H1 (cell line): ENCODE measurements around the gene ADGRL2. TPM values are rescaled to one million over a fixed set of nuclear protein-coding genes. Genes with fewer than 3 reads are reported as not detected.

Experiments used
- CTCF ChIA-PET: fragments of 300-600 bp; sonication (Branson Sonifier 250); formaldehyde crosslinking; loops from one replicate; lab custom pipeline; 2021; ENCODE audit not compliant: partially characterized antibody; lab: Charles Lee
- POLR2A ChIA-PET: fragments of 300-600 bp; sonication (Branson Sonifier 250); formaldehyde crosslinking; loops from one replicate; lab custom pipeline; 2021; ENCODE audit warnings: inconsistent platforms; ENCODE audit not compliant: partially characterized antibody; lab: Charles Lee
- DNase-seq, 2 experiments: peaks; one replicate each; pipeline versions ENCODE4 v3.0.0 to v3.0.0-alpha.2; 2010 to 2022; ENCODE audit warnings: low spot score in 2 of 2, low read depth in 1 of 2, mixed read lengths in 1 of 2
- FAIRE-seq: peaks from 2 replicates; lab custom pipeline; 2011; peaks lifted over from hg19 to GRCh38; lab: Jason Lieb, UNC
- H2AFZ ChIP-seq: 2 replicates; pipeline ENCODE4 v1.8.1; 2012; ENCODE audit warnings: low read length, inconsistent platforms
- H2AK5ac ChIP-seq: 2 replicates; pipeline ENCODE4 v1.6.1; 2013; ENCODE audit warnings: low read depth, low read length
- H2BK120ac ChIP-seq: replicated peaks from 2 replicates; pipeline ENCODE3; 2013; ENCODE audit warnings: low read depth, low read length, inconsistent platforms
- H2BK12ac ChIP-seq: 2 replicates; pipeline ENCODE4 v1.6.1; 2013; ENCODE audit warnings: low read depth, low read length
- H2BK15ac ChIP-seq: 2 replicates; pipeline ENCODE4 v1.6.1; 2013; ENCODE audit warnings: low read length
- H2BK20ac ChIP-seq: 2 replicates; pipeline ENCODE4 v1.6.1; 2013; ENCODE audit warnings: low read length
- H2BK5ac ChIP-seq: 2 replicates; pipeline ENCODE4 v1.6.1; 2013; ENCODE audit warnings: low read depth, low read length
- H3K14ac ChIP-seq: 2 replicates; pipeline ENCODE4 v1.6.1; 2013; ENCODE audit warnings: inconsistent platforms; ENCODE audit not compliant: insufficient read length
- H3K18ac ChIP-seq: 2 replicates; pipeline ENCODE4 v1.6.1; 2013; ENCODE audit warnings: low read length; ENCODE audit errors: extremely low read depth
- H3K23ac ChIP-seq: 2 replicates; pipeline ENCODE4 v1.6.1; 2013; ENCODE audit warnings: inconsistent platforms; ENCODE audit not compliant: insufficient read length
- H3K23me2 ChIP-seq: 2 replicates; pipeline ENCODE4 v1.6.1; 2013; ENCODE audit warnings: low read depth, low read length
- H3K27ac ChIP-seq: 2 replicates; pipeline ENCODE4 v1.6.1; 2011; ENCODE audit warnings: low read depth, low read length, inconsistent platforms
- H3K27me3 ChIP-seq, 4 experiments: replicated peaks in 1 of 4; 1 replicate in 1 of 4; 2 replicates in 3 of 4; pipeline versions ENCODE4 v1.6.1 to v1.8.1; 2011 to 2013; ENCODE audit warnings: low read length in 3 of 4, mild to moderate bottlenecking in 3 of 4, inconsistent platforms in 2 of 4, mixed read lengths in 2 of 4, moderate library complexity in 1 of 4; ENCODE audit not compliant: control insufficient read depth in 3 of 4, insufficient read depth in 3 of 4; ENCODE audit errors: extremely low read depth in 1 of 4
- H3K36me3 ChIP-seq, 4 experiments: 2 replicates each; pipeline versions ENCODE4 v1.6.1 to v1.8.1; 2011 to 2013; ENCODE audit warnings: mild to moderate bottlenecking in 4 of 4, low read length in 3 of 4, moderate library complexity in 2 of 4, control low read depth in 1 of 4, inconsistent platforms in 1 of 4; ENCODE audit not compliant: insufficient read depth in 4 of 4, control insufficient read depth in 2 of 4
- H3K4ac ChIP-seq: replicated peaks from 2 replicates; pipeline ENCODE3; 2013; ENCODE audit warnings: low read length, low read depth, mixed read lengths, inconsistent platforms; ENCODE audit not compliant: insufficient read length
- H3K4me1 ChIP-seq, 4 experiments: replicated peaks in 1 of 4; 1 replicate in 1 of 4; 2 replicates in 3 of 4; pipeline versions ENCODE4 v1.6.1 to v1.8.1; 2011 to 2013; ENCODE audit warnings: low read length in 3 of 4, inconsistent platforms in 2 of 4, mixed read lengths in 1 of 4; ENCODE audit not compliant: insufficient read depth in 4 of 4, control insufficient read depth in 3 of 4
- H3K4me2 ChIP-seq, 2 experiments: 2 replicates each; pipeline versions ENCODE4 v1.6.1 to v1.8.1; 2011 to 2013; ENCODE audit warnings: low read depth in 2 of 2, low read length in 2 of 2, control low read depth in 1 of 2, inconsistent platforms in 1 of 2, mild to moderate bottlenecking in 1 of 2; ENCODE audit not compliant: insufficient read depth in 1 of 2
- H3K4me3 ChIP-seq, 4 experiments: fragments of 200-600, 300-600 bp in 1 of 4; sonication (generic), shearing (Covaris generic), sonication (Bioruptor Twin) in 1 of 4; 2 replicates each; pipeline versions ENCODE4 v1.5.1 to v1.8.1; 2011 to 2016; ENCODE audit warnings: low read length in 4 of 4, low read depth in 3 of 4, control low read depth in 2 of 4, inconsistent platforms in 2 of 4, mild to moderate bottlenecking in 2 of 4, mixed read lengths in 1 of 4, moderate library complexity in 1 of 4; ENCODE audit not compliant: insufficient read depth in 2 of 4; ENCODE audit errors: extremely low read depth in 1 of 4
- H3K56ac ChIP-seq: replicated peaks from 2 replicates; pipeline ENCODE3; 2013; ENCODE audit warnings: low read depth, mild to moderate bottlenecking, mixed read lengths, low read length, inconsistent platforms; ENCODE audit not compliant: insufficient read length
- H3K79me1 ChIP-seq: 2 replicates; pipeline ENCODE4 v1.6.1; 2013; ENCODE audit warnings: low read depth, low read length, control low read depth
- H3K79me2 ChIP-seq, 2 experiments: 2 replicates each; pipeline versions ENCODE4 v1.6.1 to v1.8.1; 2012 to 2013; ENCODE audit warnings: low read length in 2 of 2, mild to moderate bottlenecking in 2 of 2, inconsistent platforms in 1 of 2; ENCODE audit not compliant: insufficient read depth in 2 of 2, control insufficient read depth in 1 of 2
- H3K9ac ChIP-seq, 4 experiments: replicated peaks in 1 of 4; 1 replicate in 1 of 4; 2 replicates in 3 of 4; pipeline versions ENCODE4 v1.6.1 to v1.8.1; 2011 to 2013; ENCODE audit warnings: low read depth in 3 of 4, low read length in 3 of 4, control low read depth in 2 of 4, mild to moderate bottlenecking in 2 of 4, moderate library complexity in 2 of 4, inconsistent platforms in 1 of 4; ENCODE audit errors: extremely low read depth in 1 of 4
- H3K9me3 ChIP-seq, 2 experiments: 2 replicates each; pipeline versions ENCODE4 v1.6.1 to v1.8.1; 2012 to 2013; ENCODE audit warnings: mild to moderate bottlenecking in 2 of 2, moderate library complexity in 2 of 2, control low read depth in 1 of 2, inconsistent platforms in 1 of 2, low read depth in 1 of 2, low read length in 1 of 2, mixed read lengths in 1 of 2; ENCODE audit not compliant: insufficient read depth in 2 of 2
- H4K20me1 ChIP-seq, 2 experiments: replicated peaks in 1 of 2; 2 replicates each; pipeline versions ENCODE3 to v1.8.1; 2011 to 2013; ENCODE audit warnings: inconsistent platforms in 2 of 2, low read length in 2 of 2, mild to moderate bottlenecking in 1 of 2; ENCODE audit not compliant: insufficient read depth in 2 of 2, control insufficient read depth in 1 of 2
- H4K5ac ChIP-seq: 2 replicates; pipeline ENCODE4 v1.6.1; 2013; ENCODE audit warnings: low read length, low read depth, mixed read lengths, inconsistent platforms; ENCODE audit not compliant: insufficient read length
- H4K8ac ChIP-seq: 2 replicates; pipeline ENCODE4 v1.8.0; 2013; ENCODE audit warnings: mild to moderate bottlenecking, moderate library complexity, low read length, inconsistent platforms; ENCODE audit not compliant: insufficient read depth; ENCODE audit errors: extremely low read depth
- H4K91ac ChIP-seq: replicated peaks from 2 replicates; pipeline ENCODE3; 2013; ENCODE audit warnings: low read length, mixed read lengths, inconsistent platforms; ENCODE audit not compliant: insufficient read length
- CBX8 ChIP-seq: fragments of 300-800, 300-1000 bp; sonication (generic); IDR thresholded peaks from 2 replicates; pipeline ENCODE4 v1.7.1; 2016; ENCODE audit warnings: low read depth, low read length, borderline replicate concordance
- PHF8 ChIP-seq: fragments of 200-600 bp; sonication (generic); conservative IDR thresholded peaks from 2 replicates; pipeline ENCODE4 v1.7.1; 2012; ENCODE audit warnings: low read depth, mild to moderate bottlenecking, inconsistent platforms, low read length, moderate library complexity
- ZNF274 ChIP-seq: IDR thresholded peaks from 2 replicates; pipeline ENCODE4 v1.7.0; 2012; ENCODE audit warnings: low read length, borderline replicate concordance; ENCODE audit errors: extremely low read depth
- WGBS, 2 experiments: shearing (Covaris generic) in 1 of 2; methylation state at CpG; one replicate each; pipeline versions ENCODE4 v1.1.6 to v1.1.7; 2013 to 2015; ENCODE audit warnings: low lambda C conversion rate in 2 of 2, mixed read lengths in 2 of 2, inconsistent platforms in 1 of 2, low coverage in 1 of 2, missing lambda C conversion rate in 1 of 2; ENCODE audit not compliant: insufficient replicate concordance in 2 of 2, insufficient coverage in 1 of 2, insufficient read length in 1 of 2; ENCODE audit errors: extremely low coverage in 1 of 2, missing lambda C conversion rate in 1 of 2; 5-methylcytosine and 5-hydroxymethylcytosine counted together
- polyA plus RNA-seq, 7 experiments: library from polyadenylated mRNA; depleted of rRNA in 3 of 7; stranded (reverse) in 5 of 7; unstranded in 2 of 7; fragments of >200 nt in 5 of 7; fragments of 200-250 nt in 2 of 7; gene quantifications; 1 replicate in 5 of 7; 2 replicates in 1 of 7; 4 replicates in 1 of 7; pipeline versions ENCODE4 v1.2.1 to v1.2.3, GENCODE V29; 2011 to 2013; ENCODE audit warnings: missing spikeins in 2 of 7, mixed read lengths in 2 of 7
- total RNA-seq: library from RNA; stranded (reverse); fragmentation: NEBNext Ultra II Directional; extraction: Animal tissue kit (Norgen Biotek cat#: 25700); gene quantifications from 2 replicates; pipeline ENCODE4 v1.2.1, GENCODE V29; 2021
- TF ChIP-seq, protein P1 (sequence below): IDR thresholded peaks from 2 replicates; pipeline ENCODE4 v1.6.1; 2011; ENCODE audit warnings: low read length, improper control_type of control experiment
- TF ChIP-seq, protein P2 (sequence below): IDR thresholded peaks from 2 replicates; pipeline ENCODE4 v1.6.1; 2011; ENCODE audit warnings: low read depth, mild to moderate bottlenecking, low read length; ENCODE audit not compliant: insufficient read depth

ADGRL2 gene
- total and polyA plus RNA-seq, 2 of the 8 experiments (the other 6 are each of a cell fraction or from before 2014, with no cell fraction given), result 113 to 124 TPM

DNA sequence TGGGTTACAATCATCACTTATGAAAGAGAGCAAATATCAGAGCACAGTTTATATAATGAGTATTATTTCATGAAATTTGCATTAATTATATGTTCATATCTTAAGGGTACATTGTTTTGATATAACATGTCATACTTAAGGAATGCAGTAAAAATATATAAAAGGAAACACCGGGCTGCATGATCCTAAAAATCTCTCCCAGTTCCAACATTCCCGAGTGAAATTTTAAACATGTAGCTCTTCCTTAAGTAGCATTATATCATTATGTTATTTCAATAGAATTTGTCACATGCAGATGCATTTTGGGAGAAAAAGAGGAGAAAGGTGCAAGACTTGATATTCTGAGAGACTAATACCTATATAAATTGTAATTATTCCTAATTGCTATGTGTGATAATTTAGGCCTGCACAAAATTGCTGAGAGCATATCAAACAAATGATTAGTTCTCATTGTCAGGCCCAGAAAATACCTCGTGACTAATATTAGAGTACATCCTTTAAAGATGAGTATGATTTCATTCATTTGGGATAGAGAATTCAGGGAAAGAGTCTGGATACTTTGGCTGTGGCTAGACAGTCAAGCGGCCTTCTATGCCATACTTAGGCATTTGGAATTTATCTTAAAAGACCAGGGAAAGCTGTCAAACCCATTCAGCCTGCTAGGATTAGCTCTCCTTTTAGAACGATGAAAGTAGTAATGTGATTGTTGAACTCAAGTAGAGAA lies 86.8 kb downstream of the ADGRL2 start:
- no peak overlapping the region for H2BK12ac ChIP-seq
- no peaks in the 10 kb centered on the region for H3K4me1 ChIP-seq
- H3K27ac ChIP-seq, result no peak overlapping the region
- no peak overlapping the region for H4K5ac ChIP-seq
- no peak overlapping the region for H2BK20ac ChIP-seq
- H3K36me3 ChIP-seq, result peaks cover 0 to 3% (median 0%) of the 10 kb centered on the region in 4 experiments; a peak in 1 of 8 replicates
- H2BK120ac ChIP-seq, result no peak overlapping the region
- no peak overlapping the region for H2BK5ac ChIP-seq
- peaks cover 3% of the 10 kb centered on the region; the same call in 1 of the 2 replicates for H3K79me1 ChIP-seq
- no peak overlapping the region for H3K23ac ChIP-seq
- H3K79me2 ChIP-seq, result peaks cover 0 to 95% of the 10 kb centered on the region in 2 experiments; a peak in 3 of 4 replicates
- H4K20me1 ChIP-seq, result no peaks in the 10 kb centered on the region
- H3K56ac ChIP-seq, result no peak overlapping the region
- H3K18ac ChIP-seq, result no peak overlapping the region
- no peak overlapping the region for H3K4ac ChIP-seq
- H3K14ac ChIP-seq, result no peak overlapping the region
- no peak overlapping the region for H3K4me2 ChIP-seq
- no peak overlapping the region for H3K4me3 ChIP-seq
- DNase-seq (no peak), FAIRE-seq (no peak)
- no peak overlapping the region for H2BK15ac ChIP-seq
- POLR2A ChIA-PET, result interaction anchor here (1.1 kb wide), 1 partner anchor 9 kb away, joined by 3 read pairs; no protein-coding TSS in a partner anchor
- no peak overlapping the region for H2AFZ ChIP-seq
- no peak overlapping the region for H3K9ac ChIP-seq
- CTCF ChIA-PET, result no interaction called here
- H3K27me3 ChIP-seq, result no peaks in the 10 kb centered on the region
- H4K8ac ChIP-seq, result no peak overlapping the region
- H2AK5ac ChIP-seq, result no peak overlapping the region
- no peak overlapping the region for H4K91ac ChIP-seq
- no peaks in the 10 kb centered on the region; the same call in 1 of the 2 replicates for H3K23me2 ChIP-seq
- H3K9me3 ChIP-seq, result no peaks in the 10 kb centered on the region
- WGBS, 2 experiments, result 76% methylated on average over 5 of the region's 5 CpGs; no CpG with 5 or more reads in 1 of the 2 experiments
- TF ChIP-seq ZNF274 (no peak), CBX8 (no peak), PHF8 (no peak)
- TF ChIP-seq, protein P1, sequence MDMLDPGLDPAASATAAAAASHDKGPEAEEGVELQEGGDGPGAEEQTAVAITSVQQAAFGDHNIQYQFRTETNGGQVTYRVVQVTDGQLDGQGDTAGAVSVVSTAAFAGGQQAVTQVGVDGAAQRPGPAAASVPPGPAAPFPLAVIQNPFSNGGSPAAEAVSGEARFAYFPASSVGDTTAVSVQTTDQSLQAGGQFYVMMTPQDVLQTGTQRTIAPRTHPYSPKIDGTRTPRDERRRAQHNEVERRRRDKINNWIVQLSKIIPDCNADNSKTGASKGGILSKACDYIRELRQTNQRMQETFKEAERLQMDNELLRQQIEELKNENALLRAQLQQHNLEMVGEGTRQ, result no peak
- TF ChIP-seq, protein P2, sequence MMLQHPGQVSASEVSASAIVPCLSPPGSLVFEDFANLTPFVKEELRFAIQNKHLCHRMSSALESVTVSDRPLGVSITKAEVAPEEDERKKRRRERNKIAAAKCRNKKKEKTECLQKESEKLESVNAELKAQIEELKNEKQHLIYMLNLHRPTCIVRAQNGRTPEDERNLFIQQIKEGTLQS, result no peak
